NCI-H69 (cell line): ENCODE measurements around the gene STK32C.

Experiments used
- DNase-seq: peaks from one replicate; lab custom pipeline; 2025; lab: John Stamatoyannopoulos, UW

Gene STK32C

GRCh38 chr10:132307823-132308586, at the start of gene STK32C:
TSS of gene STK32C (minus strand) at chr10:132307950. CDS start at chr10:132307833, 117 bp downstream.
- DNase-seq: peak; percentile 90

- DNase-seq: no peak
Measured at GRCh38 chr10:132356621-132357195, 49.0 kb upstream of the STK32C start.

DNA sequence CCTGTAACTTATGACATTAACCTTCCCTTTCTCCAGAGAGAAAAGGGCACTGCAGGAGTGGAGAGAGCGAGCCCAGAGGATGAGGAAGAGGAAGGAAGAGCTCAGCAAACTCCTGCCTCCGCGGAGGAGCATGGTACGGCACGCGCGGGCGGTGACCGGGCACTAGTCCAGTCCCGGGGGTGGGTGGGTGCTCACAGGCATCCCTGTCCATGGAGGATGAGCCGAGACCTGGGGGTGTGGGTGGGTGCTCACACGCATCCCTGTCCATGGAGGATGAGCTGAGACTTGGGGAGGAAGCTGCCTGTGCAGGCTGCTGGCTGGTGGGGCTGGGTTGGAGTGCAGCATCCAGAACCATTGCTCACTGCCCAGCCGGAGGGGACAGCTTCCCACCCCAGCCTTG, 48.0 kb upstream of the STK32C start:
- DNase-seq: no peak

- no peak for DNase-seq
Measured at GRCh38 chr10:132355297-132355696, 47.5 kb upstream of the STK32C start.

- DNase-seq: no peak
Measured at GRCh38 chr10:132354356-132355094, 46.8 kb upstream of the STK32C start.

- DNase-seq: no peak
Measured at GRCh38 chr10:132353456-132354355, 46.0 kb upstream of the STK32C start.

DNA sequence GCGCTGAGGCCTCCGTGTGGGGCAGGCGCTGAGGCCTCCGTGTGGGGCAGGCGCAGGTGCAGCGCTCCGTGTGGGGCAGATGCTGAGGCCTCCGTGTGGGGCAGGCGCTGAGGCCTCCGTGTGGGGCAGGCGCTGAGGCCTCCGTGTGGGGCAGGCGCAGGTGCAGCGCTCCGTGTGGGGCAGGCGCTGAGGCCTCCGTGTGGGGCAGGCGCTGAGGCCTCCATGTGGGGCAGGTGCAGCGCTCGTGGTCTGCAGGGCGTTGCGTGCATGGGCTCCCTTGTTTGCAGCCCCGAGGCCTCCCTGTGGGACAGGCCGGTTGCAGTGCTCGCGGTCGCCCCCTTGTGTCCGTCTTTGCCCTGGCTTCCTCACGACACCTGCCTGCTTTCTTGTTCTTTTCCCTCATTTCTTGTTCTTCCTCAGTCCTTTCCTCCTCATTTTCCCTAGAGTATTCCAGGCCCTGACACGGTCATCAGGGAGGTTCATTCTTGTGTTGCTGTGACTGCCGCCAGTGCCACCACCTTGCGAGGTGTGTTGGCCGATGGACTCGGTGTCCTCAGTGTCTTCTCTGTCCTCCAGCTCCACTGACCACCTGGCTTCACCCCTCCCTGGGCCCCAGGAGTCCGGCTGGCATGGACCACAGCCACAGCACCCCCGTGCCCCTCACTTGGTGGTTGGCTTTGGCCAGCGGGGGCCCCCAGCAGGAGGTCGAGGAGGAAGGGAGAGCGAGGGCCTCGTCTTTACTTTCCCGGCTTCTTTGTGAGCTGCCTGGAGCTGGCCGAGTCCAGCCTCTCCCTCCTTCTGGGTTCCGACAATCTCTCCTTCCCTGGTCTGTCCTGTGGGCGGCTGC, 44.9 kb upstream of the STK32C start:
- peak; percentile 33 for DNase-seq

DNA sequence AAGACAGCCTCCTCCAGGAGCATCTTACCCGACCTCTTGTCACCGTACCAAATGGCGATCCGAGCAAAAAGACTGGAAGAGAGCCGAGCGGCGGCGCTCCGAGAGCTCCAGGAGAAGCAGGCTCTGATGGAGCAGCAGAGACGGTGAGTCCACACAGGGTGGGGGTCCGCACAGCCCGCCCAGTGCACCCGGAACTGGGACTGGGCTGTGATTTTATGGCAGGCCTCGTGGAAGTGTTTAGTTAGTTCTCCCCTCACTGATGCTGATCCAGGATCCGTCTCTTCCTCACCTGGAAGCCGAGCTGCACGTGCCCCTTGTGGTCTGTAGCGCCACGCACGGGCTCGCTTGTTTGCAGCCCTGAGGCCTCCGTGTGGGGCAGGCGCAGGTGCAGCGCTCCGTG, 43.9 kb upstream of the STK32C start:
- no peak for DNase-seq

DNA sequence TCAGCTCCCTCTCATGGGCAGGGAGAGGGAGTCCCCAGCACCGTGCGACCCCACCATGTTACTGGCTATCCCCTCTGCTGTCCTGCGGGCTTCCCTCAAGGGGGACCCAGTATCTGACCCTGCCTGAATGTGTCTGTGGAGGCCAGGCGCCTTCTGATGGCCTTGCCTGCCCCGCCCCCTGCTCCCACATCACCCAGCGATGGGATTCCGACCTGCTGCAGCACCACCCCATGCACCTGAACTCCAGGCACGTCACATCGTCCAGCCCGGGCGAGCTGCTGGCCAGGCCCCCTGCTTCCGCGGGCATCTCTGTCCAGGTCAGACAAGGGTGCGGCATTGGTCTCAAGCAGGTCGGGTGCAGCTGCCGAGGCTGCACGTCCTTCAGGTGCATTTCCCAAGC, 43.2 kb upstream of the STK32C start:
- no peak for DNase-seq

GRCh38 chr10:132350391-132350790, 42.6 kb upstream of the STK32C start:
- no peak for DNase-seq

- DNase-seq: no peak
Measured at GRCh38 chr10:132349766-132350165, 42.0 kb upstream of the STK32C start.

DNA sequence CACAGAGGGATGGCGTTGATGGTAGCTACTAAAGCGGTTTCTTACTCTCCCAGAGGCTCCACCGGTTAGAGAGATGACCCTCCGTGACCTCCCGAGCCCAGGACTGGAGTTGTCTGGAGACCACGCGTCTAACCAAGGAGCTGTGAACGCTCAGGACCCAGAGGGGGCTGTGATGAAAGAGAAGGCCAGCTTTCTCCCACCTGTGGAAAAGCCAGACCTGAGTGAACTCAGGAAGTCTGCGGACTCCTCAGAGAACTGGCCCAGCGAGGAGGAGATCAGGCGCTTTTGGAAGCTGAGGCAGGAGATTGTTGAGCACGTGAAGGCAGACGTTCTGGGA, 40.1 kb upstream of the STK32C start:
- DNase-seq: no peak

- DNase-seq: no peak
Measured at GRCh38 chr10:132347211-132347930, 39.6 kb upstream of the STK32C start.

GRCh38 chr10:132346806-132347205, 39.1 kb upstream of the STK32C start:
- DNase-seq: no peak

- DNase-seq: no peak
Measured at GRCh38 chr10:132345345-132345744, 37.6 kb upstream of the STK32C start.

GRCh38 chr10:132344386-132344785, 36.6 kb upstream of the STK32C start:
- no peak for DNase-seq

- no peak for DNase-seq
Measured at GRCh38 chr10:132342553-132342952, 34.8 kb upstream of the STK32C start.

GRCh38 chr10:132341781-132342180, 34.0 kb upstream of the STK32C start:
- no peak for DNase-seq

- DNase-seq: no peak
Measured at GRCh38 chr10:132341017-132341416, 33.3 kb upstream of the STK32C start.

DNA sequence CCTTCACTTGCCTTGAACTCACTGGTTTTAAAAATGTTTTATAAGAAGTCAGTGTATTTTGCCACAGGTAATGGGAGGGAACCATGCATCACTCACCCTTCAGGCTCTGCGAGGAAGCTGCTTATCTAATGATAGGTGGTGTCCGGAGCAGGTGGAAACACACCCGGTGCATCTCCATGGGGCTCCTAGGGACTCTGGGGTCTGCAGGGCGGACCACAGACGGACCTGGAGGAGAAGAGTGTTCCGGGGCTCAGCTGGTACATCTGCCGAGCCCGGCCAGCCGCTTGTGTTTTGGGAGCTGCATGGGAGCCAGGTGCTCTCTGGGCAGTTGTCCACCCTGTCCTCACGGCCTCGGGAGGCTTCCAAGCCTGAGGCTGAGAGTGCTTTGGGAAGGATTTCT, 31.5 kb upstream of the STK32C start:
- DNase-seq: no peak

GRCh38 chr10:132338876-132339275, 31.1 kb upstream of the STK32C start:
- no peak for DNase-seq
